HG02943 (cell line): ENCODE results near the gene MAGEB18.

Experiments
- ATAC-seq: cut with Tn5 transposase; IDR thresholded peaks from one replicate; pipeline ENCODE4 v1.9.1; 2021; ENCODE audit warnings: mild to moderate bottlenecking, low read depth, moderate library complexity; ENCODE audit not compliant: unreplicated experiment

Gene MAGEB18

DNA sequence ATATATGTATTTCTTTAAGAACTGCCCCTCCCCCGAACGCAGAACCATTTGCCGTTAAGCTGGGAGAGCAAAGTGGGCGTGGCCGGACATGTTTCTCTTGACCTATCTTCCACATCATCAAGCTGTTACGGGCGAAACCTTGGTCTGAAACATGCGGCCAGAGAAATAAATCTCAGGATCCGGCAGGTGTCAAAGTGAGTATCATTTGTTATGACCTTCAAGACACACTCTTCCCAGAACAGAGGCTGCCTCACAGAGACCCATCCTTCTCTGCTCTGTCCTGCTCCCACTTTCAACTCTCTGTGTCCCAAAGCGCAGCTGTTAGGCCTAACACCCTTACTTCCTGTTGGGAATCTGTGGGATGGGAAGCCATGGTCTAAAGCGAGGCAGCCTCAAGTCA, at the start of gene MAGEB18:
MAGEB18 (plus strand) TSS at position 70 of the 400 bp plus-strand sequence. CDS start 643 bp downstream, outside the sequence.
- ATAC-seq: no peak

- ATAC-seq: no peak
Measured at GRCh38 chrX:26100421-26100920, 37.7 kb upstream of the MAGEB18 start.

GRCh38 chrX:26109142-26109541, 29.0 kb upstream of the MAGEB18 start:
- ATAC-seq: no peak

- no peak for ATAC-seq
Measured at GRCh38 chrX:26146024-26146423, 7.9 kb downstream of the MAGEB18 start.

DNA sequence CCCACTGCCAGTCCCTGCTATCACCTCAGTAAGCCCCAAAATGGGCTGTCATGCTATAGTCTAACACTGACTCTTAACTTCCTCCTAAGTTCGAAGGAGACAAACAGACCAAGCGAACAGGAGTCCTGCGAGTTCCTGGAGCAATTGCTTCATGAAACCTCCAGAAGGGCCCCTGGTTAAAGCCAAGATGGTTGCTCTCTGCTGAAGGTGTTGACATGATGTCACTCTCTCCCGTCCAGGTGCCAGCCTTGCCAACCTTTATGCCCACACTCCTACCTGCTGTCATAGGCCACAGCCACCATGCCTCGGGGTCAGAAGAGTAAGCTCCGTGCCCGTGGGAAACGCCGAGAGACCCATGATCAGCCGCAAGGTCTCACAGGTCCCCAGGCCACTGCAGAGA, 22.2 kb downstream of the MAGEB18 start, which contains the start of gene MAGEB6B:
MAGEB6B (plus strand) TSS at position 301 of the 400 bp plus-strand sequence; CDS start at position 301, 0 bp downstream.
- no peak for ATAC-seq
